HG02943 (cell line): ENCODE results near the gene HSD11B1.

Experiments used
- ATAC-seq: cut with Tn5 transposase; IDR thresholded peaks from one replicate; pipeline ENCODE4 v1.9.1; 2021; ENCODE audit warnings: mild to moderate bottlenecking, low read depth, moderate library complexity; ENCODE audit not compliant: unreplicated experiment

HSD11B1 gene

DNA sequence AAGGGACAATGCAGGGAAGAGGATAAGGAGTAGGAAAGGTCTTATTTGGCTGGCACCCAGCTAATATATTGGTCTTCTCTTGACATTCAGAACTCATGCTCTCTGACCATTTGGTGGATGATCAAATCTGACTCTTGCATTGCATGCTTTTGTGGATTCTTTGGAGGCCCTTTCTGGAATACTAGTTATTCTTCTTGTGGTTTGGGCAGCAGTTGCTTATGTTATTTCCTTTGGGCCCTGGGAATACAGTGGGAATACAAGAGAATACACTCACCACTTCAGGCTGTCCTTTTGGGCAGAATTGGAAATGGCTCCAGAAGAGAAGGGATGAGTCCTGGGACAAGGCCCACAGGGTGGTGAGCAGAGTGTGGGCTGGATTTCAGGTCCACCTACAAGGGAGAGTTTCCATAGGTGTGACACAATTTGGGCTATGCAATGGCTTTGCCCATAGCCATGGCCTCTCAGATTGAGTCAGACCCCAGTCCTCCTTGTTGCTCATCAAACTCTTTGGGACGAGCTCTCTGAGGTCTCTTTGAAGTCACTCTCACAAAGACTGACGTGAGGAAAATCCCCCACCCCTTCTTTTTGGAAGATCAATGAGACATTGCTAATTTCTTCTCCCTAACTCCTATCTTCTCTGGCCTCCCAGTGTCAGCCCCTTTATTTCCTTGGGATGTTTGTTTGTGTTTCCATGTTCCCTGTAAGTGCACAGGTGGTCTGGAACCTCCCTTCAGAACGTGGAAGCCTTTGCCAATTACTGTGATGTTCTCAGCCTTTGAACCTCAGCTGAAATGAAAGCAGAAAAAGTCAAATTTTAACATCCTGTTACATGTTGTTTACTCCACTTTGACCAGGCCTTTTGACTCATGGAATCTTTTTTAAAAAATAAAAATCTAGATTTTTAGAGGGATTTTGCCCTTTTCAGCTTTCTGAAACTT is 19.4 kb downstream of the HSD11B1 start:
- no peak for ATAC-seq

GRCh38 chr1:209727286-209727685 is 22.6 kb downstream of the HSD11B1 start:
- no peak for ATAC-seq

DNA sequence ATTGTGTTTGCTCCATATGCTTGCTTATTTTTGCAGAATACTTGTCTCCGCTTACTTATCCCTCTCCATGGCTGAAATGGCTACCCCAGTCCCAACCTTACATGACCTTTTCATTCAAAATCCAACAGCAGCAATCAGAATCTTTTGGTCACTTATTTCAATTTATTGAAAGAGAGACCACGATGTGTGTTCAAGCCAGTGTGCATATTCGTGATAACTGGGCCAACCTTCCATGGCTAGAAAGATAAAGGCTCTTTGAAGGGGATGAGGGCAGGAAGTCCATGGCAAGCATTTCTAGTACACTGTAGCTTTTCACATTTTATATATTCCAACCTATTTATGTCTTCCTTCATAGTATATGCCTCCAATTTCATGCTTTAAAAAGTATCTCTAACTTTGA is 23.1 kb downstream of the HSD11B1 start:
- no peak for ATAC-seq

GRCh38 chr1:209728466-209728865 is 23.8 kb downstream of the HSD11B1 start:
- no peak for ATAC-seq

DNA sequence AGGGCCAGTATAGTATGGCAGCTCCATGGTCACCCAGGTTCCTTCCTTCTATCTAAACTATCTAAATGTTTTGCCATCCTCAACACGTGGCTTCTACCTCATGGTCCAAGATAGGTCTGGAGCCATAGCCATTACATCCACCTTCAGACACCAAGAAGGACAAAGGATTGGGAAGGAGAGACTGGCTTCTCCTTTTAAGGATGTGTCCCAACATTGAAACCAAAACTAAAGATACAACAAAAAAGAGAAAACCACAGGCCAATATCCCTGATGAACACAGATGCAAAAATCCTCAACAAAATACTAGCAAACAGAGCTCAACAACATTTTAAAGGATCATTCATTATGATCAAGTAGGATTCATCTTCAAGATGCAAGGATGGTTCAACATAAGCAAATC is 24.8 kb downstream of the HSD11B1 start:
- ATAC-seq: no peak

DNA sequence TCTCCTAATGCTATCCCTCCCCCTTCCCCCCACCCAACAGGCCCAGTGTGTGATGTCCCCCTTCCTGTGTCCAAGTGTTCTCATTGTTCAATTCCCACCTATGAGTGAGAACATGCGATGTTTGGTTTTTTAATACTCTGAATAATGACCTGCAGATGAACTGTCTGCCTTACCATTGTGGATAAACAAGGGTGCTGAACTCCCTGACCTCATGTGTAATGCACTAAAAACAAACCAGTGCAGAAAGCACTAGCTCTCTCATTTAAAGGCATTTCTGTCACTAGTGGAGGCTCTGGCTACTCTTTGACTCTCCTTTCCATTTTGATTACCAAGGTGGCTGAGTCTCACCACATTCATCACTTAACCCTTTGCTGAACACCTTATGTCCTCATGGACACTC is 28.1 kb downstream of the HSD11B1 start:
- ATAC-seq: no peak

DNA sequence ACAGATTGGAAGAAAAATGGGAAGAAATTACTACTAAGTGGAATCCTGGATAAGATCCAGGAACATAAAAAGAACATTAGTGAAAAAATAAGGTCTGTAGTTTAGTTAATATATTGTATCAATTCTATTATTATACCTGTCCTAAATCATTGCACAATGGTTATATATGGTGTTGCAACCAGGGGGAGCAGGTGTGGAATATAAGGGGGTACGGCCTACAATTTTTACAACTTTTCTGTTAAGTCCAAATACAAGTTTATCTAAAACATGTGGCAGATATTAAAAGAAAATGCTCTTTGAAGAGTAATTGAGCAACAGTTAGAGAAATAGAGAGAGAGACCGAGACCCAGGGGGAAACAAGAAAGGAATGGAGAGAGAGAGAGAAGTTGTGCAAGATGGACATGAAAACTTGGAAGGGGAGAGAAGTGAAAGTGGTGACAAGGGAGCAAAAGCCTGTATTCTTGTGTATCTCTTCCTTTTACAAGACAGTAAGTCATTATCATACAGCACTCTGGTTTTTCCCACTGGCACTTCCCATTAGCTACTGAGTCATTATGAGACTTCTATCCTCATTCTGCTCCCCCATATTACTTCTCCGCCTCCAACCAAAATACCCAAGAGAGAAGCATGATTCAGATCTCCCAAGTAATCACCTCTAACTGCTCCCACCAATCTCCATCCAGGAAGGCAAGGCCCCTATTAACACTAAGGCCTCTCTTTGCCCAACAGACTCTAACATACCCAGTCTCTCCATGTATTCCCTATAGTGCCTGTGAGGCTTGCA is 29.0 kb downstream of the HSD11B1 start:
- no peak for ATAC-seq

GRCh38 chr1:209736490-209737117 is 32.0 kb downstream of the HSD11B1 start:
- no peak for ATAC-seq

DNA sequence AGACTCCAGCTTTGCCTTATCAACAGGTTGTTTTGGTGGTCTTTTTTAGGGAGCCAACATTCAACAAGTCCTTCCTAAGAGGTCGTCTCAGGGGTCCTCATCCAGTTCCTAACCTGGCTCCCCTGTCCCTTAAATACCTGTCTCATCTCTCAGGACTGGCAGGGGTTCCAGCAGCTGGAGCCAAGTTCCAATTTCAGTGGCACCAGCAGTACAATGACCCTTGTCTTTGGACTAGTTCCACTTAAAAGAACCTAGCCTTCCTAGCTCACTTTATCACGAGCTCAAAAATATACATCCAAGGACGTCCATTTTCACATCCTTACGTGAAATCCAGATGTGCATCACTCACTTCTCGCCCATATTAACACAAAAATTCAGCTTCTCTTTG is 32.5 kb downstream of the HSD11B1 start:
- ATAC-seq: no peak

GRCh38 chr1:209738270-209738669 is 33.6 kb downstream of the HSD11B1 start:
- no peak for ATAC-seq

DNA sequence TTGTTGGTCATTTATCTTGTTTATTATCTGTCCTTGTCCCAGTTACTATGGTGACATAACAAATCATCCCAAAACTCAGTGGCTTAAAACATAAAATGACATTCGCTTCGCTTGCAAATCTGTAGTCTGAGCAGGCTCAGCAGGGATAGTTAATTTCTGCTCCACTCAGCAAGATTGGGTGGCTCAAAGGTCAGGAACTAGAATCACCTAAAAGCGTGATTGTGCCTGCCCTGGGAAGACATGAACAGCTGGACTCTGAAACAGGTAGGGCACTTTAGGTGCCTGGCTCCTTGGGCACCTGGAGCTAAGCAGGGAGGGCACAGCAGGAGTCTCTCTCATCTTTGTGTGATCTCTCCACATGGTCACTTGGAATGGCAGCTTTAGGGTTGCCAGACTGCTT is 36.5 kb downstream of the HSD11B1 start:
- ATAC-seq: no peak

- ATAC-seq: no peak
Measured at GRCh38 chr1:209741889-209742288, 37.2 kb downstream of the HSD11B1 start.

GRCh38 chr1:209742409-209743144 is 37.9 kb downstream of the HSD11B1 start:
- ATAC-seq: no peak

DNA sequence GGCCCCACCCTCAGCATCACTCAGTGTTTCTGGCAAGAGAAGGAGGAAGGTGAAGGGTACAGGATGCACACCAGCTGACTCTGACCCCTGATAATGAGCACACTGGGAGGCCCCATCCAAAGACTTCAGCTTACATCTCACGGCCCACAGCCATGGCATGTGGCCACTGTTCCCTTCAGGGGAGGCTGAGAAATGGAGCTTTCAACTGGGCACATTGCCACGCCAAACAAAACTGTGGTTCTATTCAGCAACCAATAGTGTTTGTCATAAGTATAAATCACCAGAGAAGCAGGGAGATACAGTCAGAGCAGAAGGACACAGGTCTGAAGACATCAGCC is 38.5 kb downstream of the HSD11B1 start:
- ATAC-seq: no peak

- ATAC-seq: no peak
Measured at GRCh38 chr1:209746451-209747165, 42.0 kb downstream of the HSD11B1 start.

GRCh38 chr1:209747580-209748262 is 43.1 kb downstream of the HSD11B1 start:
- ATAC-seq: peak; percentile 81

GRCh38 chr1:209748620-209749019 is 44.0 kb downstream of the HSD11B1 start:
- ATAC-seq: no peak

DNA sequence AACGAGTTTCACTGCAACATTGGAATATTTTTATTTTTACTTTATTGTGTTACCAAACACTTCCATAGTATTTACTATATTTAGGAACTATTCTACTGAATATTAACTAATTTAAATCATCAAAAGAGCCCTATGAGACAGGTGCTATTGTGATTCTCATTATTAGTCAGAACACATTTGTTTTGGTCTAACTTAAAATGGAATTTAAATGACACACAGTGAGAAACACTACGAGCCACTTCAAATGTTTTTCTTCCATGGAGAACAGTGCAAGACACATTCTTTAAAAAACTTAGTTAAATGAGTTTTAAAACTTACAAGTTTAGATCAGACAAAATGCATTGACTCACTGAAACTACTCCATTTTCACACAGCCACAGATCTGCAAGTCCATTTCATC is 44.6 kb downstream of the HSD11B1 start:
- ATAC-seq: no peak

DNA sequence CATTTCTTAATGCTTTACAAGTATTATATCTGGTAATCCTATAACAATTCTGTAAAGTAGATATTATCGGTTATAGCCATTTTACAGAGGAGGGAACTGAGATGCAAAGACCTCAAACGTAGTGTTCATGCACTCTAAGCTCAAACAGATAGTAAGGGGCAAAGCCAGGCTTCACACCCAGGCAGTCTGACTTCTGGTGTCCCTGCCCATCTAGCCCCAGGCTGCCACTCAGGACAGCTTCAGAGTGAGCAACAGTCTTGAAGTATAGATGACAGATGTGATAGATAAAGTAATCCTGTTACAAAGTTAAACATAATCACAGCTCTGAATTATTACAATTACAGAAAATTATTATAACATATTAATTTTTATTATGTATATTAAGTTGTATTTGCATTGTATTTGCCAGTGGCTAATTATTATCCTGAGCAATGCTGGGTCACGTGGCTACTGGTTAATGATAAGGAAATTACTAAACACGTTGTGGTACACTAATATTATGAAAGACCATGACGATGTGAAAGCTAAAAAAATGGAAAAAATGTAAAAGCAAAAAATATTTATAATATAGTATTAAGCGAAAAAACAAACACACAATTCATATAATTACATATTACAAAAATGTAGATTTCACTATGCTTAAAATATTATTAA is 45.2 kb downstream of the HSD11B1 start:
- no peak for ATAC-seq
